H1 (cell line): ENCODE measurements around the gene HIVEP3.

ENCODE experiments used
- POLR2A ChIP-seq, 2 experiments: IDR thresholded peaks; 1 replicate in 1 of 2; 2 replicates in 1 of 2; pipeline ENCODE4 v1.6.1; 2011; ENCODE audit warnings: low read depth in 2 of 2, low read length in 2 of 2, mild to moderate bottlenecking in 2 of 2; ENCODE audit errors: control extremely low read depth in 1 of 2
- RXRA ChIP-seq: IDR thresholded peaks from 2 replicates; pipeline ENCODE4 v1.6.1; 2011; ENCODE audit warnings: low read depth, mild to moderate bottlenecking, low read length, moderate library complexity; ENCODE audit not compliant: insufficient read depth
- TEAD4 ChIP-seq: IDR thresholded peaks from 2 replicates; pipeline ENCODE4 v1.6.1; 2012; ENCODE audit warnings: low read depth, low read length, inconsistent platforms, mixed read lengths
- TF ChIP-seq, protein P1 (sequence below): IDR thresholded peaks from 2 replicates; pipeline ENCODE4 v1.6.1; 2012; ENCODE audit warnings: inconsistent platforms
- TF ChIP-seq, protein P2 (sequence below), 3 experiments: IDR thresholded peaks; 1 replicate in 2 of 3; 2 replicates in 1 of 3; pipeline versions ENCODE4 v1.5.1 to v1.6.1; 2011; ENCODE audit warnings: low read length in 3 of 3, mild to moderate bottlenecking in 3 of 3, inconsistent platforms in 2 of 3, low read depth in 1 of 3, moderate library complexity in 1 of 3; ENCODE audit not compliant: insufficient read depth in 1 of 3; ENCODE audit errors: control extremely low read depth in 1 of 3

GRCh38 chr1:41566274-41566885 is 352.3 kb downstream of the HIVEP3 start:
- TF ChIP-seq, protein P1, sequence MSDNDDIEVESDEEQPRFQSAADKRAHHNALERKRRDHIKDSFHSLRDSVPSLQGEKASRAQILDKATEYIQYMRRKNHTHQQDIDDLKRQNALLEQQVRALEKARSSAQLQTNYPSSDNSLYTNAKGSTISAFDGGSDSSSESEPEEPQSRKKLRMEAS, result no peak
- TF ChIP-seq TEAD4 (no peak), POLR2A (IDR thresholded peaks at IDR 0.05; ENCODE audit: control extremely low read depth in 1 of 2, low read depth in 2 of 2, low read length in 2 of 2) (no peak), RXRA (no peak)
- TF ChIP-seq, protein P2, sequence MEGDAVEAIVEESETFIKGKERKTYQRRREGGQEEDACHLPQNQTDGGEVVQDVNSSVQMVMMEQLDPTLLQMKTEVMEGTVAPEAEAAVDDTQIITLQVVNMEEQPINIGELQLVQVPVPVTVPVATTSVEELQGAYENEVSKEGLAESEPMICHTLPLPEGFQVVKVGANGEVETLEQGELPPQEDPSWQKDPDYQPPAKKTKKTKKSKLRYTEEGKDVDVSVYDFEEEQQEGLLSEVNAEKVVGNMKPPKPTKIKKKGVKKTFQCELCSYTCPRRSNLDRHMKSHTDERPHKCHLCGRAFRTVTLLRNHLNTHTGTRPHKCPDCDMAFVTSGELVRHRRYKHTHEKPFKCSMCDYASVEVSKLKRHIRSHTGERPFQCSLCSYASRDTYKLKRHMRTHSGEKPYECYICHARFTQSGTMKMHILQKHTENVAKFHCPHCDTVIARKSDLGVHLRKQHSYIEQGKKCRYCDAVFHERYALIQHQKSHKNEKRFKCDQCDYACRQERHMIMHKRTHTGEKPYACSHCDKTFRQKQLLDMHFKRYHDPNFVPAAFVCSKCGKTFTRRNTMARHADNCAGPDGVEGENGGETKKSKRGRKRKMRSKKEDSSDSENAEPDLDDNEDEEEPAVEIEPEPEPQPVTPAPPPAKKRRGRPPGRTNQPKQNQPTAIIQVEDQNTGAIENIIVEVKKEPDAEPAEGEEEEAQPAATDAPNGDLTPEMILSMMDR (IDR thresholded peaks at IDR 0.05; ENCODE audit: control extremely low read depth in 1 of 3, insufficient read depth in 1 of 3, low read depth in 1 of 3, low read length in 3 of 3), result no peak
